Adipose tissue (tissue), 3 donors: ENCODE data around the gene PSMA6. TPM values are rescaled to one million over a fixed set of nuclear protein-coding genes. Genes with fewer than 3 reads are reported as not detected.
"Not testable (repeated sequence)": the region's sequence is repeated elsewhere in the genome, so short reads cannot be mapped to it uniquely, and the experiment has no call there.

ENCODE experiments used
- H3K27ac ChIP-seq: one replicate; pipeline ENCODE4 v1.5.1; 2013; ENCODE audit warnings: low read depth, low read length
- WGBS, 3 donors: extraction: QIAGEN DNeasy Blood & Tissue Kit; methylation state at CpG; one replicate each; pipeline ENCODE4 v1.1.7; 2013; 5-methylcytosine and 5-hydroxymethylcytosine counted together
- polyA plus RNA-seq, 3 donors: library from polyadenylated mRNA; stranded (reverse); fragments of 200-250 nt; gene quantifications; one replicate each; pipeline ENCODE4 v1.2.3, GENCODE V29; 2013
- donor health status: healthy with polysubstance abuse.
- donor health status: Bipolar disorder and iron deficiency.
- donor health status: healthy.

Gene PSMA6
- polyA plus RNA-seq, 3 donors: 92.3 to 191 (median 173) TPM

GRCh38 chr14:35303149-35303935 lies 11.2 kb downstream of the PSMA6 start:
- WGBS, 3 donors: 96 to 98% (median 97%) methylated on average over 4 of the region's 4 CpGs
- H3K27ac ChIP-seq: no peak overlapping the region

- WGBS, 3 donors: 97% methylated on average over 5 of the region's 5 CpGs
- no peak overlapping the region for H3K27ac ChIP-seq
Measured at GRCh38 chr14:35304812-35305462, 12.8 kb downstream of the PSMA6 start.

- WGBS, 3 donors: 75 to 93% (median 92%) methylated on average over 3 of the region's 3 CpGs
- H3K27ac ChIP-seq: no peak overlapping the region
Measured at GRCh38 chr14:35305633-35306032, 13.5 kb downstream of the PSMA6 start.

GRCh38 chr14:35306114-35306513 lies 13.9 kb downstream of the PSMA6 start:
- no peak overlapping the region for H3K27ac ChIP-seq
- 86 to 98% (median 98%) methylated on average over 5 of the region's 5 CpGs for WGBS, 3 donors

- 95 to 100% (median 98%) methylated on average over 3 of the region's 3 CpGs for WGBS, 3 donors
- no peak overlapping the region for H3K27ac ChIP-seq
Measured at GRCh38 chr14:35317820-35318219, 25.6 kb downstream of the PSMA6 start.

- no peak overlapping the region for H3K27ac ChIP-seq
- WGBS, 3 donors: 92 to 96% (median 96%) methylated on average over 4 of the region's 4 CpGs
Measured at GRCh38 chr14:35319509-35319908, 27.3 kb downstream of the PSMA6 start.

GRCh38 chr14:35320472-35320871 lies 28.3 kb downstream of the PSMA6 start:
- WGBS, 3 donors: 49 to 72% (median 56%) methylated on average over 2 of the region's 2 CpGs
- no peak overlapping the region for H3K27ac ChIP-seq

- H3K27ac ChIP-seq: no peak overlapping the region
- WGBS, 3 donors: 50 to 70% (median 59%) methylated on average over 1 of the region's 1 CpG
Measured at GRCh38 chr14:35326375-35326774, 34.2 kb downstream of the PSMA6 start.

GRCh38 chr14:35331605-35332516 lies 39.7 kb downstream of the PSMA6 start:
- no peak overlapping the region for H3K27ac ChIP-seq
- WGBS, 3 donors: 61 to 63% (median 63%) methylated on average over 21 of the region's 21 CpGs

GRCh38 chr14:35332517-35333263 lies 40.5 kb downstream of the PSMA6 start:
- no peak overlapping the region for H3K27ac ChIP-seq
- WGBS, 3 donors: 69 to 75% (median 72%) methylated on average over 11 of the region's 11 CpGs

- no peak overlapping the region for H3K27ac ChIP-seq
- WGBS, 3 donors: 66 to 70% (median 69%) methylated on average over 8 of the region's 8 CpGs
Measured at GRCh38 chr14:35333264-35333730, 41.1 kb downstream of the PSMA6 start.

- 82 to 91% (median 87%) methylated on average over 15 of the region's 15 CpGs for WGBS, 3 donors
- H3K27ac ChIP-seq: no peak overlapping the region
Measured at GRCh38 chr14:35333797-35334743, 41.9 kb downstream of the PSMA6 start.

GRCh38 chr14:35335388-35336092 lies 43.4 kb downstream of the PSMA6 start:
- 37 to 75% (median 71%) methylated on average over 13 of the region's 13 CpGs for WGBS, 3 donors
- H3K27ac ChIP-seq: no peak overlapping the region

GRCh38 chr14:35336171-35336493 lies 44.0 kb downstream of the PSMA6 start:
- WGBS, 3 donors: 57 to 85% (median 60%) methylated on average over 3 of the region's 3 CpGs
- not testable (repeated sequence) for H3K27ac ChIP-seq

GRCh38 chr14:35336494-35337268 lies 44.5 kb downstream of the PSMA6 start:
- no peak overlapping the region for H3K27ac ChIP-seq
- WGBS, 3 donors: 24 to 32% (median 25%) methylated on average over 28 of the region's 28 CpGs
